Upper lobe of left lung (tissue), 4 donors: ENCODE results near the gene MYO1E.

Source experiments
- CTCF ChIP-seq, 6 experiments: fragments of 450-650 bp in 4 of 6; fragments of 200-600 bp in 2 of 6; sonication (generic) in 2 of 6; IDR thresholded peaks; one replicate each; pipeline ENCODE4 v1.5.1; 2016 to 2019; ENCODE audit warnings: antibody characterized with exemption in 6 of 6
- POLR2AphosphoS5 ChIP-seq, 2 donors: sonication (generic); formaldehyde crosslinking; IDR thresholded peaks; one replicate each; pipeline ENCODE4 v1.5.1; 2017; ENCODE audit warnings: antibody characterized with exemption in 2 of 2

DNA sequence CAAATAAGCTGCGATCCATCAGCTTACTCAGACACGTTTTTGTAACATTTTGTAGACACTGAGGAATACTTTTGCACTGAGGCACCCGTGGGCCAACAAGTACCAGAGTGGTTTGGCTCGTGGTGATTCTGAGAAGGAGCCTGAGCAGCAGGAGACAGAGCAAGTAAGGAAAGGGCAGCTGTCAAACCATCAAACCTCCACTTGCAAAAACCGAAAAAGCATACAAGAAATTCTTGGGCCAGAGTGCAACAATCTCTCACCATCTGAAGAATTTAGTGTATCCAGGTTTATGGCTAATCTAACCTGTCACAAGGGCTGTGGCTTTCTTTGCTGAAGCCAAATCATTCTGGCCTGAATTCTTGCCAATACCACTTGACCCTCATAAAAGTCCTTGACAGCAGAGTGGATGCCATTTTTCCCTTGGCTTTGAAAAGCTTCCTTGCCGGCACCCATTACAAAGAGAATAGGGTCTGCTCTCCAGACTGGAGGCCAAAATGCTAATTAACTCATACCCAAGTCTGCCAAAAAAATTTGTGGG lies 56.7 kb downstream of the MYO1E start:
- TF ChIP-seq CTCF (IDR thresholded peaks at IDR 0.05) (no peak), POLR2AphosphoS5 (IDR thresholded peaks at IDR 0.05) (no peak)
